HG03378 (cell line): ENCODE measurements around the gene RPRD2.
A peak's percentile ranks its signal among the peaks of the same experiment; 100 is the strongest.
"Not testable (repeated sequence)": the region's sequence is repeated elsewhere in the genome, so short reads cannot be mapped to it uniquely, and the experiment has no call there.

Source experiments
- ATAC-seq: cut with Tn5 transposase; IDR thresholded peaks from one replicate; pipeline ENCODE4 v1.9.1; 2021; ENCODE audit warnings: mild to moderate bottlenecking, moderate library complexity; ENCODE audit not compliant: unreplicated experiment

RPRD2 gene

GRCh38 chr1:150363426-150364230 lies at the start of gene RPRD2:
Gene RPRD2 (plus strand): TSS chr1:150364147. CDS start chr1:150364715, 568 bp downstream.
- peak; percentile 73 for ATAC-seq

- ATAC-seq: not testable (repeated sequence)
Observed at GRCh38 chr1:150314691-150315090, 49.3 kb upstream of the RPRD2 start.

GRCh38 chr1:150320667-150320978 lies 43.3 kb upstream of the RPRD2 start:
- ATAC-seq: no peak

- ATAC-seq: no peak
Observed at GRCh38 chr1:150321826-150322166, 42.2 kb upstream of the RPRD2 start.

GRCh38 chr1:150322310-150322709 lies 41.6 kb upstream of the RPRD2 start:
- no peak for ATAC-seq

GRCh38 chr1:150332651-150333290 lies 31.2 kb upstream of the RPRD2 start:
- ATAC-seq: no peak

GRCh38 chr1:150346316-150346715 lies 17.6 kb upstream of the RPRD2 start:
- ATAC-seq: no peak

GRCh38 chr1:150352866-150353265 lies 11.1 kb upstream of the RPRD2 start:
- no peak for ATAC-seq

- no peak for ATAC-seq
Observed at GRCh38 chr1:150362721-150363425, 1.1 kb upstream of the RPRD2 start.

- peak; percentile 11 for ATAC-seq
Observed at GRCh38 chr1:150364231-150365003, 470 bp downstream of the RPRD2 start.

- ATAC-seq: no peak
Observed at GRCh38 chr1:150365941-150366340, 2.0 kb downstream of the RPRD2 start.

- no peak for ATAC-seq
Observed at GRCh38 chr1:150366416-150367296, 2.7 kb downstream of the RPRD2 start.

- ATAC-seq: no peak
Observed at GRCh38 chr1:150371110-150371509, 7.2 kb downstream of the RPRD2 start.

- ATAC-seq: no peak
Observed at GRCh38 chr1:150372580-150372979, 8.6 kb downstream of the RPRD2 start.

GRCh38 chr1:150376110-150376509 lies 12.2 kb downstream of the RPRD2 start:
- no peak for ATAC-seq

GRCh38 chr1:150383631-150384324 lies 19.8 kb downstream of the RPRD2 start:
- ATAC-seq: no peak

- no peak for ATAC-seq
Observed at GRCh38 chr1:150385537-150386445, 21.8 kb downstream of the RPRD2 start.

GRCh38 chr1:150386592-150386991 lies 22.6 kb downstream of the RPRD2 start:
- ATAC-seq: no peak

GRCh38 chr1:150387200-150387599 lies 23.3 kb downstream of the RPRD2 start:
- no peak for ATAC-seq
